GM21367 (cell line): Measurements from ENCODE around the gene TPRN.

Experiments
- ATAC-seq: cut with Tn5 transposase; IDR thresholded peaks from one replicate; pipeline ENCODE4 v1.9.1; 2021; ENCODE audit not compliant: unreplicated experiment

TPRN gene

DNA sequence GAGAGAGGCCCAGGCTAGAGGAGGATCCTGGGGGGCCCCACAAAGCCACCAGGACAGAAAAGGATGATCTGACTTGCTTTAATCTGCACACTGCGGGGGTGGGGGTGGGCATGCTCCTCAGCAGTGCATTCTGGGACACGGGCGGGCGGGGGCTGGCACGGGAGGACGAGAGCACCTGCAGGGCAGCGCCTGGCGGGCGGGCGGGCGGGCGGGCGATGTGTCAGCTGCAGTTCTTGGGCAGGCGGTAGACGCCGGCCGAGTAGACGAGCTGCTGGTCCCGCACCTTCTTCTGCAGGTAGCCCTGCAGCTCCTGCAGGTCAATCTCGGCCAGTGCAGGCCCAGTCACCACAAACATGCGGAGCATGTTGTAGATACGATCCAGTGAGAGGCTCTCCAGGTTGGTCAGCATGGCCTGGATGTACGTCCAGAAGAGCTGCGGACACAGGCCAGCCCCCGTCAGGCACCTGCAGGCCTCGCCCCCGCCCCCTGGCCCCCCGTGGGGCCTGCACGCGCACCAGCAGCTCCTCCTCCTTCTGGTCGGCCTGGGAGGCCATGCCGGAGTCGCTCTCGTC lies 25.7 kb downstream of the TPRN start:
- no peak for ATAC-seq

DNA sequence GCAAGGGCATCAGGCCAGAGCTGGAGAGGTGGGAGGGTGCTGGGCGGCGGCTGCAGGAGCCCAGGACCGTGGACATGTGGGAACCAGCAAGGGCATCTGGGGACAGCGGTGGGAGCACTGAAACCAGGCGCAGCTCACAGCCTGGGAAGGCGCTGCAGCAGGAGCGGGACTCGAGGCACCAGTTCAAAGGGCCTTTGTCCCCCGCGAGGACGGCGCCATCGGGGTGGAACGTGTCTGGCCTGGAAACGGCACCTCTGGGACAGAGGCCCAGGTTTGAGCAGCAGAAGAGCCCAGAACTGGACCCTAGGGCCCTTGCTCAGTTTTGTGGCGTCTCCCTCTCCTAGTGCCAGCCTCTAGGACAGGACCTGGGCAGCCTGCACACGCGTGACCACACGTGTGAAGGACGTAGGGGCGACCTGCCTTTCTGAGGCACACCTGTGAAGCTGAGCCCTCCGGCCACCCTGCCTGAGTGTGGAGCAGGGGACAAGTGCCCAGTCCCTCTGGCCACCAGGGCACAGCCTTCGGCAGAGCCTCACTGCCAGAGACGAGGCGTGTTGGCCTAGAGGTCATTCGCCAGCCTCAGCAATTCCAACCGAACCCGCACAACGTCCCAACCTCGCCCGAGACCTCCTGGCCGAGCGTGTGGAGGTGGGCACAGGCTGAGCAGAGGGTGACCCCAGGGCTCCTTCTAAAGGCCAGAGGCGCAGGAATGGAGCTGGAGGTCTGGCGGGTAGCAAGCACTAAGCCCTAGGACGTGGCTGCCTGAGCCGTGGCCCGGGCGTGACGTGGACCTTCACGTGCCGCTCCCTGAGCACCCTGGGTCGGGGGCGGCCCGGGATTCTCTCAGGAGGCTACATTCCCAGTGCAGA lies 26.5 kb downstream of the TPRN start:
- no peak for ATAC-seq

DNA sequence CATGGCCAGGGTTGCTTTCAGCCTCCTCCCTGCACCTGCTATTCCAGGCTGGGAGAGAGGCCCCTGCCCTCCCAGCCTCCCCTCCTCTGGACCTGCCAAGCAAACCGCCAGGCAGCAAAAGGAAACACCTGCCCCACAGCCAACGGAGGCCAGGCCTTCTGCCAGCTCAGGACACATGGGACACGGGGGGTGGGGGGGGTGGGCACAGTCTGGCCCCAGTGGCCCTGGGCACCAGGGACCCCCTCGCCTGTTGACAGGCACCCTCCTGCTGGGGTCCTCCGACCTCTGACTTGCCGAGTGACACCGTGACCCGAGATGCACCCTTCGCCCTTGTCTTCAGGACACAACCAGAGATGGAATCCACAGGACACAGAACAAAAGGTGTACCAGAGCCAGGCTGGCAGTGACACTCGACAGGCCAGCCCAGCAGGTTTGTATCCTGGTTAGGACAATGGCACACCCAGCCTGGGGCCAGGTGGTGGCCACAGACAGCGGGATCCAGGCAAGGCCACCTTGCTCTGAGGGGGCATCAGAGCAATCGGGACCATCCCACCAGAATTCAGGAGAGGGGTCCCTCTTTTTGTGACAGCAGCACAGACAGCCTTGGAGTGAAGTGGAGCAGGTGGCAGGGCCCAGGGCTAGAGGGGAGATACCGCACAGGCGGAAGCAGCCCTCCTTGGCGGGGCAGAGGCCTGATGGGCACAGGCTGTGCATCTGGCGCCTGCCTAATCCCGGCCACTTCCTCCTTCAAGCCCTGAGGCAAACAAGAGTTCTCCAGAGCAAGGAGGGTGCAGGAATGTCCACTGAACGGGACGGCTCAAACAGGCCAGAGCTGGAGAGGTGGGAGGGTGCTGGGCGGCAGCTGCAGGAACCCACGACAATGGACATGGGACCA lies 27.4 kb downstream of the TPRN start:
- ATAC-seq, result no peak

DNA sequence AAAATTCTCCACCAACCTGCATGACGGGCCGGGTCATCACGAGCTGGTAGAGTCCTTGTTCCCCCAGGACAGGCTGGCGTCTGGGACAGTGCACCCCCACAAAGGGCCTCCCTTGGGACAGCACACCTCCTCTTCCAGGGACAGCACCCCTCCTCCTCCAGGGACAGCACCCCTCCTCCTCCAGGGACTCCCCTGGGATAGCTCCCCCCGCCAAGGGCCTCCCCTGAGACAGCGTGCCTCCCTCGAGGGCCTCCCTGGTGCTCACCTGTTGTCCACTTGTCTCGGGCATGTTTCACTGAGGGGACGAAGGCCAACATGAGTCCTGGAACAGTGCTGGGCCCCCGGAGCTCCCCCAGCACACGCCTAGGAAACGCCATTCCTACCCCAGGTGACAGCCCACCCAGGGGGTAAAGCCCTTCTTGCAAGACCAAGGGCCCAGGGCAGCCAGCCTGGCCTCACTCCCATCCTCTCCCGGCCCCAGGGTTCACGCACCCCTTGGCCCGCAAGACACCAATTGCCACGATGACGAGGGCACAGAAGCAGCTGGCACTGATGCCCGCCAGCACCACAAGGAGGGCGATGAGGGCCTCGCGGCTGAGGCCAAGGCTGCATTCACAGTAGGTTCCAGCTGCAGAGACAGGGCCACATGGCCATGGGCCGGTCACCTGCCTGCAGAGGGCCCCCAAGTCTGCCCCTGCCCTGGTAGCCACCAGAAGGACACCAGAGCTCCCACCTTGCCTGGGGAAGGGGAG lies 29.2 kb downstream of the TPRN start:
- no peak for ATAC-seq

DNA sequence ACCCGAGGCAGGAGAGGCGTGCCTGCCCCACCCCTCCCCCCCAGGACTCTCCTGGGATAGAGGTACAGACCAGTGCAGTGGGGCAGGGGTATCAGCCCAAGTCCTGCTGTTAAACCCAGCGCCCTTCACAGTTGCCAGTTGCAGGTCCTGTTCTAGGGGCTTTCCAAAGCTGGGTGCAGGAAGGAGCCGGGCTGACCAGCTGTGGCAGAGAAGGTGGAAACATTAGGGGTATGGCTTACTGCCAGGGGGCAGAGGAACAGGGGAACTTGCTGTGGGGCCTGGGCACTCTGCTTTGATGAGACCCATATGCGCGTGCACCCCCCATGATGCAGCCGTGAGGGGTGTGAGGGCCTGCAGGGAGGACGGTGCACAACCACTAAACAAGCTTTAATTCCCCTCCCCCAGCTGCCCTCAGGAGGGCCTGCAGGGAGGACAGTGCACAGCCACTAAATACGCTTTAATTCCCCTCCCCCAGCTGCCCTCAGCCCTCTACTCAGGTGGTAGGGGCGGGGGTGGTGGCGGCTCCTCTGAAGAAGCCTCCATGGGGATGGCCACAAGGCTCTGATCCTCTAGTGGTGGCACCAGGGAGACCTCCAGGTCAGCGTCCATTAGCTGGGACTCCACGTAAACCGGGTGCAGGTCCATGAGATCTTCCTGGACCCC lies 29.9 kb downstream of the TPRN start:
- ATAC-seq, result no peak

DNA sequence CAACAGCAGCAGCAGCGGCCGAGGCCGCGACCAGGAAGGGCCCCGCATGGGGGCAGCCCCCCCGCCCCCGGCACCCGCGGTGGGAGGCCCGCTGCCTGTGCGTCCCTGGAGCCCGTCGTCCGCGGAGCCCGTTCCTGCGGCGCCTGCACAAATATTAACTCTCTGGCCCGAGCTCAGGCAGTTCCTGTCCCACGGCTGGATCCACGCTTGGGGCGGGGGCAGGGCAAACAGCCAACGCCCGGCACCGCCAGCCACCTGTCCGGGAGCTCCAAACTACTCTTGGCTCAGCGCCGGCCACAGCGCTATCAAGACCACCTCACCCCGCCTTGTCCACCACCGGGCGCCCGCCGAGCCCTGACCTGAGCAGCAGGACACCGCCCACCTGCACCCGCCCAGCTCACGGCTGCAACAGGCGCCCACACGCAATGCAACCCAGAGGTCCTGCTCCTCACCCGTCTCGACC lies 30.6 kb downstream of the TPRN start, which contains the start of gene LRRC26:
Gene LRRC26 (minus strand): TSS at position 156 of the 463 bp plus-strand sequence. CDS start 108 bp downstream, at position 48.
- no peak for ATAC-seq

DNA sequence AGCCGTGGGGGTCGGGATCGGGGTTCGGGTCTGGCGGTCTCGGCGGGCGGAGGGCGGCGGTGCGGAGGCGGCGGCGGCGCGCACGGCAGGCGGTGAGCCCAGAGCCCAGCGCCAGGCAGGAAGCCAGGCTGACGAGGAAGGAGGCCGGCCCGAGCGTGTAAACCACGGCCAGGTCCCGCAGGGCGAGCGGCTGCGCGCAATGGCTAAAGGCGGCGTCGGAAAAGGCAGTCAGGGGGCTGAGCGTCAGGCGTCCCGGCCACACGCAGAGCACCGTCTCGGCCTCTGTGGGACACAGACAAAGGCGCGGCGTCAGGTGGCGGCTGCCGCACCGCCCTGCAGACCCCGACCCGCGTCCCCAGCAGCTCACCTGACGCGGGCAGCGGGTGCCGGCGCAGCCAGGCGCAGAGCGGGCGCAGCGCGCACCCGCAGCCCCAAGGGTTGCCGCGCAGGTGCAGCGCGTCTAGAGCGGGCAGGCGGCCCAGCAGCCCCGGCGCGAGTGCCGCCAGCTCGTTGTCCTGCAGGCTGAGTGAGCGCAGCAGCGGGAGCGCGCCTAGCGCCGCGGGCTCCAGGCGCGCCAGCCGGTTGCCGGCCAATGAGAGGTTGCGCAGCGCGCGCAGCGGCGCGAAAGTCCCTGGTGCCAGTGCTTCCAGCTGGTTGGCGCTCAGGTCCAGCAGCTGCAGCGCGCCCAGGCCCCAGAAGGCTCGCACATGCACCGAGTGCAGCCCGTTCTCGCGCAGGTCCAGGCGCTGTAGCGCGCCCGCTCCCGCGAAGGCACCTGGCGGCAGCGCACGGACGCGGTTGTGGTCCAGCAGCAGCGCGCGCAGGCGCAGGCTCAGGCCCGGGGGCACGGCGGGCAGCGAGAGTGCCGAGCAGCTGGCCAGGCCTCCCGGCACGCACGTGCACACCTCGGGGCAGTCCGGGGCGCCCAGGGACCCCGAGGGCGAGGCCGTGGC lies 31.4 kb downstream of the TPRN start:
- ATAC-seq, result no peak

DNA sequence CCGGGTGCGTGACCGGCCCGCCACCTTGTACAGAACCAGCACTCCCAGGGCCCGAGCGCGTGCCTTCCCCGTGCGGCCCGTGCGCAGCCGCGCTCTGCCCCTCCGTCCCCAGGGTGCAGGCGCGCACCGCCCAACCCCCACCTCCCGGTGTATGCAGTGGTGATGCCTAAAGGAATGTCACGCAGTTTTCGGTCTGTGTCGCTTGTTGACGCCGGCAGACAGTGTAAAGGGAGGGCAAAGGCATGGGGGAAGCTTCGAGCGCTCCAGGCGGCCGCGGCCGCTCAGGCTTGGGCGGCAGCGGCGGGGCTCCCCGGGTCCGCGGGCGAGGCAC lies 32.0 kb downstream of the TPRN start:
- no peak for ATAC-seq

DNA sequence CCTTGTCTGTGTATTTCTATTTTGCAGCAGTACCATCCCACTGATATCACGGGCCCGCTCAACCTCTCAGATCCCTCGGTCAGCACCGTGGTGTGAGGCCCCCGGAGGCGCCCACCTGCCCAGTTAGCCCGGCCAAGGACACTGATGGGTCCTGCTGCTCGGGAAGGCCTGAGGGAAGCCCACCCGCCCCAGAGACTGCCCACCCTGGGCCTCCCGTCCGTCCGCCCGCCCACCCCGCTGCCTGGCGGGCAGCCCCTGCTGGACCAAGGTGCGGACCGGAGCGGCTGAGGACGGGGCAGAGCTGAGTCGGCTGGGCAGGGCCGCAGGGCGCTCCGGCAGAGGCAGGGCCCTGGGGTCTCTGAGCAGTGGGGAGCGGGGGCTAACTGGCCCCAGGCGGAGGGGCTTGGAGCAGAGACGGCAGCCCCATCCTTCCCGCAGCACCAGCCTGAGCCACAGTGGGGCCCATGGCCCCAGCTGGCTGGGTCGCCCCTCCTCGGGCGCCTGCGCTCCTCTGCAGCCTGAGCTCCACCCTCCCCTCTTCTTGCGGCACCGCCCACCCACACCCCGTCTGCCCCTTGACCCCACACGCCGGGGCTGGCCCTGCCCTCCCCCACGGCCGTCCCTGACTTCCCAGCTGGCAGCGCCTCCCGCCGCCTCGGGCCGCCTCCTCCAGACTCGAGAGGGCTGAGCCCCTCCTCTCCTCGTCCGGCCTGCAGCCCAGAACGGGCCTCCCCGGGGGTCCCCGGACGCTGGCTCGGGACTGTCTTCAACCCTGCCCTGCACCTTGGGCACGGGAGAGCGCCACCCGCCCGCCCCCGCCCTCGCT lies 32.6 kb downstream of the TPRN start:
- ATAC-seq, result no peak

DNA sequence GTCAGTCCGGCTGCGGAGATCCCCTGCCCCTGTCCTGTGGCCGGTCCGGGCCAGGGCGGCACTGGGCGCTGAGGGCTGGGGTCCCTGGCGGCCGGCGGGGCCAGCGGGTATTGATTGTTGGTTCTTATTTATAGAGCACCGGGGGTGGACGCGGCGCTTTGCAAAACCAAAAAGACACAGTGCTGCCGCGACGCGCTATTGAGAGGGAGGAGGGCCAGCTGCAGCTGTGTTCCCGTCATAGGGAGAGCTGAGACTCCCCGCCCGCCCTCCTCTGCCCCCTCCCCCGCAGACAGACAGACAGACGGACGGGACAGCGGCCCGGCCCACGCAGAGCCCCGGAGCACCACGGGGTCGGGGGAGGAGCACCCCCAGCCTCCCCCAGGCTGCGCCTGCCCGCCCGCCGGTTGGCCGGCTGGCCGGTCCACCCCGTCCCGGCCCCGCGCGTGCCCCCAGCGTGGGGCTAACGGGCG lies 33.2 kb downstream of the TPRN start:
- ATAC-seq, result no peak

DNA sequence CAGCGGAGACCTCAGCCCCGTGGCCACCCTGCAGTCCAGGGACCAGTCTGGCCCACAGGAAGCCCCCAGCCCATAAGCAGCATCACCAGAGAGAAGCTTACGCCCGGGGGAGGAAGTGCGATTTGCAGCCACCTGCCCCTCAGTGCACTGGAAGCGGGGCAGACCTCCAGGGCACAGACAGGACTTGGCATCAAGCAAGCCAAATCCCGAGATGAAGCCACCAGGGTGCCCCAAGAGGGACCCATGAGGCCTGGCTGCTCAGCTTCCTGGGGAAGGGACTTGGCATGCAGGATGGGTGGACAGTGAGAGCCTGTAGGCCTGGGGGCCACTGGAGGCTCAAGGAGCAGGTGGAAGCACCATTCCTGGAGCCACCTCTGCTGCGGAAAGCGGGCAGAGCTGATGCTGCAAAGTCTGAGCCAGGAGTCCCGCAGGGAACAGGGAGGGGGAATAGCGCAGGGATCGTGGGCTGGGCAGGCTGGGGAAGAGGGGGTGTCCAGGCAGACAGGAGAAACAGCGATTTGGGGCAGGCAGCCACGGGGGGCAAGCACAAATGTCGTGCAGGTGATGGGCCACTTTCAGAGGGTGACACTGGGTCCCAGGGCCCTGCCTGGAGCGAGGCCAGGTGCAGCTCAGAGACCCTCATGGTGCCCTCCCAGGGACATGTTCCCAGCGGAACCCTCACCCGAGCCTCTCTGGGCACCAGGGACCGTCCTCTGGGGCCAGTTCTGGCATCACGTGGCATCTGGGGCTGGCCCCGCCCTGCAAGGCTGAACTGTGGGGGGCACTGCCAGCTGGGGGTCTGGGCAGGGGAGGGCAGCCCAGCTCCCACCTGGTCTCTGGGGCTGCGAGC lies 33.9 kb downstream of the TPRN start:
- no peak for ATAC-seq

DNA sequence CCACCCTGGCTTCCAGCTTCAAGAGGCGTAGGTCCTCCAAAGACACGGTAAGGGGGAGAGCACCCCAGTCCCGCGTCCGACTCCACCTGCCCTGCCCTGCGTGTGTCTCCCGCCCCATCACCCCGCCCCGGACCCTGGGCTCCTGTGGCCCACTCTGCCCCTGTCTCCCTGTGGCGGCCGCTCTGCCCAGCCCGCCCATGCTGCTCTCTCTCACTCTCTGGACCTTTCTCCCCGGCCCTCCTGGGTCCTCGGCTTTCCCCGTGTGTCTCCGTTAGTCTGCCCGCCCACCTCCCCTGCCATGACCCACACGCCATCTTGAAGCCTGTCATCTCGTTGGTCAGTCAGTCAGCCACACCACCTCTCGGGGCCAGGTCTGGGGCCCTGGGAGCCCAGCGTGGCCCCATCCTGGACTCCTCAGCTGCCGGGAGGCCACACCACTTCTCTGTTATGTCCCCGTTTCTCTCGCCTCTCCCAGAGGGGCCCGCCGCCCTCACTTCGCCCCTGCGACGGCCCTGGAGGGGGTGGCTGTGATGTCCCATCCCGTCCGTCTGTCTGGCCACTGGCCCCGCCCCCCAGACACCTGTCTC lies 35.2 kb downstream of the TPRN start:
- ATAC-seq, result no peak

DNA sequence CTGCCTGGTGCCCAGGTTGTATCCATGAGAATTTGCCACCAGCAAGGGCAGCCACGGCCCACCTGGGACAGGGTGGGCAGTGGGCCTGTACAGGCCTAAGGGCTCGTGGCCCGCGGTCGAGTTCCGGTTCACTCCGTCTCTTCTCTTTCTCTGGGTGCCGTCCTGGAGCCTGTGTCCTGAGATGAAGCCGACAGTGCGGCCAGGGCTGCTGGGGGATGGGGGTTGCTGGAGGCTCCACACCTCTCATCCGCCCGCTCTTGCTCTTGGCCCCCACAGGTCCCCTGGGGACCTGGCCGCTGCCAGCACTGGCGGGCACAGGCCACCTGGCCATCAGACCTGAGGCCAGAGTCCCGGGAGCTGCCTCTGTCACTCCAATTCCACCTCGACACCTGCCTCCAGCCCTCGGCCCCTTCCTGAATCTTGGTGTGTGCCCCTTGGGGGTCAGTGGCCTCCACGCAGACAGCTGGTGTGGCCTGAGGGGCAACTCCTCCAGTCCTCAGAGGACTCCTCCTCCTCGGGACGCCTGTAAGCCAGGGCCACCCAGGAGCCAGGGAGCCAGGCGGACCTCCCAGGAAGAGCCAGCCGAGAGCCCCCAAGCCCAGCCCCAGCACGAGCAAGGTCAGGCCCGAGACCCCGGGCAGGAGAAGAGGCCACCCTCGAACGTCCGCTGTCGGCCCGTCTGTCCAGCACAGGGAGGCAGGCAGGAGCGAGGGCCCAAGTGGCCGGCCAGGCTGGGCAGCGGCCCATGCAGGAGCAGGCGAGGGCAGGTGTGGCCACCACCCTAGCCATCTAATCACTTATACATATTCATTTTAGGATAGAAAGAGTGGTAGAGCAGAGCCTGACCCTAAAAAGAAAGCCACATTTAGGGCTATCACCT lies 35.9 kb downstream of the TPRN start:
- ATAC-seq, result no peak

DNA sequence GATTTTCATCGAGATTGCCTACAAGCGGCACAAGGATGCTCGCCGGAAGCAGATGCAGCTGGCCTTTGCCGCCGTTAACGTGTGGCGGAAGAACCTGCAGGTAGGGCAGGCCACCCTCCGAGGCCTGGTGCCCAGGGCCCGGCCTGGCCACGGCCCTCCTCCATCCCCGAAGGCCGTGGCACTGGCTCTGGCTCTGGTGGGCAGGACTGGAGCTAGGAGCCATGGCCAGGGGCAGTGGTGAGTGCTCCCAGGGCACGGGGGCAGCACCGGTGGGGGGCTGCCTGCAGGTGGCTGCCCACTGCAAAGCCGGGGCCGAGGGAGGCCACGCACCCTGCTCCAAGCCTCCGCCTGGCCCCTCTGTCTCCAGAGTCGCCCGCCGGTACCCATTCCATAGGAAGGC lies 36.7 kb downstream of the TPRN start:
- ATAC-seq, result no peak

DNA sequence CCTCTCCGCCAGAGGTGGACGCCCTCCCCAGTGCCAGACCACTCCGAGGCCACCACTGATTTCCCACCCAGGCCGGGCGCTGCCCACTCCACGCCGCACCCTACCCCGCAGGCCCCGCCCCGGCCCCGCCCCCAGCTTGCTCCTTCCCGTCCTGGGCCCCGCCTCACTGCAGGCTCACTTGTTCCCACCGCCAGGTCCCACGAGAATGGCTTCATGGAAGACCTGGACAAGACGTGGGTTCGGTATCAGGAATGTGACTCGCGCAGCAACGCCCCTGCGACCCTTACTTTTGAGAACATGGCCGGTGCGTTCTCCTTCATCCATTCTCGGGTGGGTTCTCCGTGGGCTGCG lies 37.2 kb downstream of the TPRN start:
- no peak for ATAC-seq
